HepG2 (cell line): Measurements from ENCODE around the gene SLC25A22. TPM values are rescaled to one million over a fixed set of nuclear protein-coding genes. Genes with fewer than 3 reads are reported as not detected.

Source experiments
- BATF2 ChIP-seq: sonication (generic); formaldehyde crosslinking; IDR thresholded peaks from 2 replicates; pipeline ENCODE4 v1.8.0; 2022; ENCODE audit warnings: mild to moderate bottlenecking, missing genetic modification reagents, moderate library complexity
- DMAP1 ChIP-seq: IDR thresholded peaks from 2 replicates; pipeline ENCODE4 v1.6.1; 2016
- GRHL1 ChIP-seq: sonication (generic); formaldehyde crosslinking; conservative IDR thresholded peaks from 2 replicates; pipeline ENCODE4 v1.8.0; 2022; ENCODE audit warnings: missing genetic modification reagents
- KLF9 ChIP-seq: IDR thresholded peaks from 2 replicates; pipeline ENCODE4 v1.6.1; 2016; ENCODE audit warnings: low read depth
- MXI1 ChIP-seq: IDR thresholded peaks from 3 replicates; pipeline ENCODE4 v1.6.1; 2012; ENCODE audit warnings: low read depth, low read length, inconsistent platforms, borderline replicate concordance
- PBX2 ChIP-seq: IDR thresholded peaks from 2 replicates; pipeline ENCODE4 v1.6.1; 2016; ENCODE audit warnings: control low read depth
- PHB2 ChIP-seq: fragments of 450-650 bp; IDR thresholded peaks from 2 replicates; pipeline ENCODE4 v1.6.1; 2018; ENCODE audit not compliant: partially characterized antibody
- RBM22 ChIP-seq: fragments of 200-400 bp; formaldehyde crosslinking; optimal IDR thresholded peaks from 2 replicates; pipeline ENCODE3; 2017; ENCODE audit warnings: mild to moderate bottlenecking, low read length, moderate library complexity
- REPIN1 ChIP-seq: sonication (generic); formaldehyde crosslinking; IDR thresholded peaks from 2 replicates; pipeline ENCODE4 v1.8.0; 2022; ENCODE audit warnings: missing genetic modification reagents, low read depth, mild to moderate bottlenecking, borderline replicate concordance
- RERE ChIP-seq: IDR thresholded peaks from 2 replicates; pipeline ENCODE4 v1.6.1; 2016; ENCODE audit warnings: low read depth, missing genetic modification reagents, missing compliant biosample characterization
- REST ChIP-seq, 2 experiments: IDR thresholded peaks; 2 replicates each; pipeline ENCODE4 v1.6.1; 2011 to 2012; ENCODE audit warnings: low read length in 2 of 2, borderline replicate concordance in 1 of 2, low read depth in 1 of 2, mild to moderate bottlenecking in 1 of 2, moderate library complexity in 1 of 2
- SATB2 ChIP-seq: sonication (generic); formaldehyde crosslinking; IDR thresholded peaks from 2 replicates; pipeline ENCODE4 v1.5.0; 2020; ENCODE audit warnings: missing genetic modification reagents
- SIX4 ChIP-seq: sonication (generic); formaldehyde crosslinking; IDR thresholded peaks from 2 replicates; pipeline ENCODE4 v1.4.0; 2020; ENCODE audit warnings: missing genetic modification reagents
- SMAD1 ChIP-seq: sonication (generic); formaldehyde crosslinking; IDR thresholded peaks from 2 replicates; pipeline ENCODE4 v1.4.0; 2020; ENCODE audit warnings: missing genetic modification reagents, low read depth, mild to moderate bottlenecking, borderline replicate concordance
- SP4 ChIP-seq: sonication (generic); formaldehyde crosslinking; IDR thresholded peaks from 2 replicates; pipeline ENCODE4 v1.8.1; 2023; ENCODE audit warnings: mild to moderate bottlenecking, missing genetic modification reagents
- SPEN ChIP-seq: sonication (generic); formaldehyde crosslinking; IDR thresholded peaks from 2 replicates; pipeline ENCODE4 v1.5.1; 2020; ENCODE audit warnings: low read depth, mild to moderate bottlenecking, missing genetic modification reagents
- ZBTB1 ChIP-seq: sonication (generic); formaldehyde crosslinking; IDR thresholded peaks from 2 replicates; pipeline ENCODE4 v1.4.0; 2020; ENCODE audit warnings: missing genetic modification reagents, borderline replicate concordance
- polyA plus RNA-seq, 8 experiments: library from polyadenylated mRNA; depleted of rRNA in 3 of 8; stranded (reverse) in 7 of 8; unstranded in 1 of 8; fragments of >200 nt; fragmentation: Illumina TruSeq in 4 of 8; extraction: Trizol in 4 of 8; gene quantifications; 2 replicates each; pipeline versions ENCODE4 v1.2.1 to v1.2.3, GENCODE V29; 2011 to 2016; ENCODE audit warnings: low read depth in 4 of 8, missing spikeins in 1 of 8, mixed read lengths in 1 of 8; ENCODE audit not compliant: insufficient read depth in 1 of 8
- total RNA-seq, 5 experiments: library from RNA; depleted of rRNA; stranded (reverse); fragments of >200 nt; fragmentation: Illumina TruSeq; extraction: Trizol; gene quantifications; 2 replicates each; pipeline ENCODE4 v1.2.3, GENCODE V29; 2016; ENCODE audit warnings: low read depth in 1 of 5

Gene SLC25A22
- total and polyA plus RNA-seq, 2 of the 13 experiments (the other 11 are each of a cell fraction or from before 2014, with no cell fraction given): 12.4 to 19.2 TPM

- no peak; the same call in 1 of the 2 replicates for TF ChIP-seq SMAD1 (CRISPR knock-in tag)
- no peak for TF ChIP-seq GRHL1 (CRISPR knock-in tag)
- TF ChIP-seq SP4: peak; percentile 89
- no peak for TF ChIP-seq KLF9
- TF ChIP-seq RERE: 0 out of 2 replicates have a peak, but pooled peaks have one; percentile 10
- no peak for TF ChIP-seq ZBTB1 (CRISPR knock-in tag)
- TF ChIP-seq PBX2 (CRISPR knock-in tag): peak; percentile 84
- peak in 1 of 2 experiments; percentile 30; a peak in 1 of 4 replicates for TF ChIP-seq REST (IDR thresholded peaks at IDR 0.05; ENCODE audit: borderline replicate concordance in 1 of 2, low read depth in 1 of 2, low read length in 2 of 2)
- no peak; the same call in 1 of the 2 replicates for TF ChIP-seq REPIN1 (CRISPR knock-in tag)
- peak; percentile 99 for TF ChIP-seq MXI1
- peak; percentile 67 for TF ChIP-seq SPEN (CRISPR knock-in tag)
- peak; percentile 54 for TF ChIP-seq RBM22
- 0 out of 2 replicates have a peak, but pooled peaks have one; percentile 42 for TF ChIP-seq SATB2 (CRISPR knock-in tag)
- no peak for TF ChIP-seq PHB2
- 0 out of 2 replicates have a peak, but pooled peaks have one; percentile 18 for TF ChIP-seq BATF2 (CRISPR knock-in tag)
- TF ChIP-seq SIX4: no peak
- no peak for TF ChIP-seq DMAP1 (CRISPR knock-in tag)
Measured at GRCh38 chr11:842370-843002, 44.4 kb upstream of the SLC25A22 start, which contains the start of the genes POLR2L and TSPAN4 (continued).
